ENCODE measurements around the gene ADGRG6. TPM values are rescaled to one million over a fixed set of nuclear protein-coding genes. Genes with fewer than 3 reads are reported as not detected.

The ADGRG6 gene
- total and polyA plus RNA-seq, 2 of the 8 experiments (the other 6 are each of a cell fraction or from before 2014, with no cell fraction given), result 1.1 to 6.2 TPM

DNA sequence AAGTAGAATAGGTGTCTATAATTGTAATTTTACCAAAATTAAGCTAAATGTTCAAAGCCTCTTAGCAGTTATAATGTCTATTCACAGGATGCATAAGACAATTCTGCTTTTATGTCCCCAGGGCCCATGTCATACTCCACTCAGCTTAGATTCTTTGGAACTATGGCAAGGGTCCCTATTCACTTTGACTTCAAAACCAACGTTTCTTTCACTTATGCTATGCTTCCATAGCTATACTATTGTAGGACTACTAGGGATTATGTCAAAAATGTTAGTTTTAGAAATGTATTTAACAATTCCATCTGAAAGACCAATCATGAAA is 15.8 kb upstream of the ADGRG6 start (continued):
- TF ChIP-seq, protein P1, sequence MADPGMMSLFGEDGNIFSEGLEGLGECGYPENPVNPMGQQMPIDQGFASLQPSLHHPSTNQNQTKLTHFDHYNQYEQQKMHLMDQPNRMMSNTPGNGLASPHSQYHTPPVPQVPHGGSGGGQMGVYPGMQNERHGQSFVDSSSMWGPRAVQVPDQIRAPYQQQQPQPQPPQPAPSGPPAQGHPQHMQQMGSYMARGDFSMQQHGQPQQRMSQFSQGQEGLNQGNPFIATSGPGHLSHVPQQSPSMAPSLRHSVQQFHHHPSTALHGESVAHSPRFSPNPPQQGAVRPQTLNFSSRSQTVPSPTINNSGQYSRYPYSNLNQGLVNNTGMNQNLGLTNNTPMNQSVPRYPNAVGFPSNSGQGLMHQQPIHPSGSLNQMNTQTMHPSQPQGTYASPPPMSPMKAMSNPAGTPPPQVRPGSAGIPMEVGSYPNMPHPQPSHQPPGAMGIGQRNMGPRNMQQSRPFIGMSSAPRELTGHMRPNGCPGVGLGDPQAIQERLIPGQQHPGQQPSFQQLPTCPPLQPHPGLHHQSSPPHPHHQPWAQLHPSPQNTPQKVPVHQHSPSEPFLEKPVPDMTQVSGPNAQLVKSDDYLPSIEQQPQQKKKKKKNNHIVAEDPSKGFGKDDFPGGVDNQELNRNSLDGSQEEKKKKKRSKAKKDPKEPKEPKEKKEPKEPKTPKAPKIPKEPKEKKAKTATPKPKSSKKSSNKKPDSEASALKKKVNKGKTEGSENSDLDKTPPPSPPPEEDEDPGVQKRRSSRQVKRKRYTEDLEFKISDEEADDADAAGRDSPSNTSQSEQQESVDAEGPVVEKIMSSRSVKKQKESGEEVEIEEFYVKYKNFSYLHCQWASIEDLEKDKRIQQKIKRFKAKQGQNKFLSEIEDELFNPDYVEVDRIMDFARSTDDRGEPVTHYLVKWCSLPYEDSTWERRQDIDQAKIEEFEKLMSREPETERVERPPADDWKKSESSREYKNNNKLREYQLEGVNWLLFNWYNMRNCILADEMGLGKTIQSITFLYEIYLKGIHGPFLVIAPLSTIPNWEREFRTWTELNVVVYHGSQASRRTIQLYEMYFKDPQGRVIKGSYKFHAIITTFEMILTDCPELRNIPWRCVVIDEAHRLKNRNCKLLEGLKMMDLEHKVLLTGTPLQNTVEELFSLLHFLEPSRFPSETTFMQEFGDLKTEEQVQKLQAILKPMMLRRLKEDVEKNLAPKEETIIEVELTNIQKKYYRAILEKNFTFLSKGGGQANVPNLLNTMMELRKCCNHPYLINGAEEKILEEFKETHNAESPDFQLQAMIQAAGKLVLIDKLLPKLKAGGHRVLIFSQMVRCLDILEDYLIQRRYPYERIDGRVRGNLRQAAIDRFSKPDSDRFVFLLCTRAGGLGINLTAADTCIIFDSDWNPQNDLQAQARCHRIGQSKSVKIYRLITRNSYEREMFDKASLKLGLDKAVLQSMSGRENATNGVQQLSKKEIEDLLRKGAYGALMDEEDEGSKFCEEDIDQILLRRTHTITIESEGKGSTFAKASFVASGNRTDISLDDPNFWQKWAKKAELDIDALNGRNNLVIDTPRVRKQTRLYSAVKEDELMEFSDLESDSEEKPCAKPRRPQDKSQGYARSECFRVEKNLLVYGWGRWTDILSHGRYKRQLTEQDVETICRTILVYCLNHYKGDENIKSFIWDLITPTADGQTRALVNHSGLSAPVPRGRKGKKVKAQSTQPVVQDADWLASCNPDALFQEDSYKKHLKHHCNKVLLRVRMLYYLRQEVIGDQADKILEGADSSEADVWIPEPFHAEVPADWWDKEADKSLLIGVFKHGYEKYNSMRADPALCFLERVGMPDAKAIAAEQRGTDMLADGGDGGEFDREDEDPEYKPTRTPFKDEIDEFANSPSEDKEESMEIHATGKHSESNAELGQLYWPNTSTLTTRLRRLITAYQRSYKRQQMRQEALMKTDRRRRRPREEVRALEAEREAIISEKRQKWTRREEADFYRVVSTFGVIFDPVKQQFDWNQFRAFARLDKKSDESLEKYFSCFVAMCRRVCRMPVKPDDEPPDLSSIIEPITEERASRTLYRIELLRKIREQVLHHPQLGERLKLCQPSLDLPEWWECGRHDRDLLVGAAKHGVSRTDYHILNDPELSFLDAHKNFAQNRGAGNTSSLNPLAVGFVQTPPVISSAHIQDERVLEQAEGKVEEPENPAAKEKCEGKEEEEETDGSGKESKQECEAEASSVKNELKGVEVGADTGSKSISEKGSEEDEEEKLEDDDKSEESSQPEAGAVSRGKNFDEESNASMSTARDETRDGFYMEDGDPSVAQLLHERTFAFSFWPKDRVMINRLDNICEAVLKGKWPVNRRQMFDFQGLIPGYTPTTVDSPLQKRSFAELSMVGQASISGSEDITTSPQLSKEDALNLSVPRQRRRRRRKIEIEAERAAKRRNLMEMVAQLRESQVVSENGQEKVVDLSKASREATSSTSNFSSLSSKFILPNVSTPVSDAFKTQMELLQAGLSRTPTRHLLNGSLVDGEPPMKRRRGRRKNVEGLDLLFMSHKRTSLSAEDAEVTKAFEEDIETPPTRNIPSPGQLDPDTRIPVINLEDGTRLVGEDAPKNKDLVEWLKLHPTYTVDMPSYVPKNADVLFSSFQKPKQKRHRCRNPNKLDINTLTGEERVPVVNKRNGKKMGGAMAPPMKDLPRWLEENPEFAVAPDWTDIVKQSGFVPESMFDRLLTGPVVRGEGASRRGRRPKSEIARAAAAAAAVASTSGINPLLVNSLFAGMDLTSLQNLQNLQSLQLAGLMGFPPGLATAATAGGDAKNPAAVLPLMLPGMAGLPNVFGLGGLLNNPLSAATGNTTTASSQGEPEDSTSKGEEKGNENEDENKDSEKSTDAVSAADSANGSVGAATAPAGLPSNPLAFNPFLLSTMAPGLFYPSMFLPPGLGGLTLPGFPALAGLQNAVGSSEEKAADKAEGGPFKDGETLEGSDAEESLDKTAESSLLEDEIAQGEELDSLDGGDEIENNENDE (IDR thresholded peaks at IDR 0.05; ENCODE audit: insufficient replicate concordance, low read length), result no peak
- TF ChIP-seq SIX5 (IDR thresholded peaks at IDR 0.05; ENCODE audit: low read depth, low read length) (no peak), SUZ12 (IDR thresholded peaks at IDR 0.05; ENCODE audit: low read length) (no peak), ZNF274 (IDR thresholded peaks at IDR 0.05; ENCODE audit: borderline replicate concordance, extremely low read depth, low read length) (no peak)

Measured in H1 (cell line).